Stimulated activated CD8-positive, alpha-beta memory T cell treated with anti-CD3 and anti-CD28 coated beads, Interleukin-12 subunit alpha, Interleukin-12 subunit beta, amount 100 ng/mL, for 1 hour (primary cell): ENCODE results near the gene COBLL1.

Source experiments
- DNase-seq: peaks from one replicate; pipeline ENCODE4 v3.0.0-alpha.2; 2020; ENCODE audit warnings: low read depth

The COBLL1 gene

DNA sequence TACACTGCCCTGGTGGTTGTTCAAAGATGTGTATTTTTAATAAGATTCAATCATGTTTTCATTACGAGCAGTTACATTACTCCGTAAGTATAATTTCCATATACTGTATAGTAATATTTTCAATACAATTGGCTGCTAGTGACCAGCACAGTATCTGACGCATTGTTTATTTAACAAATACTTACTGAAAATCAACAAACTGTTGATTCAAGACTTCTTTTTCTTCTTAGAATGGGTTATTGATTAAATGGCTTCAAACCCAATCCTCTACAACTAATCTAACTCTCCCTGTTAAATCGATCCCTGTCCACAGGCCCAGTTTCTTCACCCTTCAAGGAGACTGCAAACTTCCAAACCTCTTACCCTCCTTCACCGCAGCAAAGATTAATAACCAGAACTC, 18.5 kb downstream of the COBLL1 start:
- no peak for DNase-seq

DNA sequence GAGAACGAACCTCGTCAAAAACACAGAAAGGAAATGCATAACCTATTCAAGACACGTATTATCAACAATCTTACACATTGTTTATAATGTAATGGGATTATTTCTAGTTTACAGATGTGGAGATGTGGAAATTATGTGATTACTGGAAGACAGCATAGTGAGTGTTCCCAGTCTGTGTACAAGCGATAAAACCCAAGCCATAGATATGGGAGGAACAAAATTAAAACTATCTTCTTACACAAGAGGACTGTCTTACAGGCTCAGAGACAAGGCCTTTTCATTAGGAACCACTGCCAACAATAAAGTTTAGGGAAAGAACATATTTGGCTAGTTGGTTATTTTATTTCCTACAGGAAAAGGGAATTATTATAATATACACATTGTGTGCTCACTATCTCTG, 20.3 kb downstream of the COBLL1 start:
- no peak for DNase-seq

DNA sequence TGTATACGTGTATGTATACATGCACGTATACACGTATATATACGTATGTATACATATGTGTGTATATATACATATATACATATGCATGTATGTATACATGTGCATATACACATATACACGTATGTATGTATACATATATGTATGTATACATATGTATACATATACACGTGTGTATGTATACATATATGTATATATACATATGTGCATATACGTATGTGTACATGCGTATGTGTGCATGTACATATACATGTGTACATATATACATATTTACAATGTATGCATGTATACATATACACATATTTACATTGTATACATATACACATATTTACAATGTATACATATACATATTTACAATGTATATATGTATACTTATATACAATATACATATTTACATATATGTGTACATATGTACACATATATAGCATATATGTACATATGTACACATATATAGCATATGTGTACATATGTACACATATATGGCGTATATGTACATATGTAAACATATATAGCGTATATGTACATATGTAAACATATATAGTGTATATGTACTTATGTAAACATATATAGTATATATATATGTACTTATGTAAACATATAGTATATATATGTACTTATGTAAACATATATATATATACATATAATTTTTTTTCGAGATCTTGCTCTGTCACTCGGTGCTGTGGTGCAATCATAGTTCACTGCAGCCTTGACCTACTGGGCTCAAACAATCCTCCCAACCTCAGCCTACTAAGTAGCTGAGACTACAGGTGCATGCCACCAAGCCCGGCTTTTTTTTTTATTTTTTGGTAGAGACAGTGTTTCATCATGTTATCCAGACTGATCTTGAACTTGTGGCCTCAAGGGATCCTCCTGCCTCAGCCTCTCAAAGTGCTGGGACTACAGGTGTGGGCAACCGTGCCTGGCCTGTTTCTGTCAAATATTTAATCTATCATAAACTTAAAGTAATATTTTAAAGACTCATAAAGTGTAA, 23.2 kb downstream of the COBLL1 start:
- no peak for DNase-seq

DNA sequence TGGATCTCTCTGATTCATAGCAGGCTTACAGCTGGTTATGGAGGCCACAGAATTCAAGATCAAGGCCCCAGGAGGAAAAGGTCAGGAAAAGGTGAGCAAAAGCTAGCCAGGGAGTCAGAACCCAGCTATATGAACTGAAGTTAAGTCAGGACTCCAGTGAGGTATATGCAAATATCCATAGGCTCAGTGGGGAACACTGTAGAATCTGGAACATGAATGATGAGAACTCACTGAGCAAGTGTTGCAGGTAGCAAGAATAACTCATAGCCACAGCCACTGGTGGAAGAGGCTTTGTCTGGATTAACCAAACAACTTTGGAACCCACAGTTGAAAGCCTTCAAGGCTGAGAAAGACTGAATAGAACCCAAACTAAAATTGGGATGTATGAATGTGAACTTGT, 24.7 kb downstream of the COBLL1 start:
- DNase-seq = no peak

DNA sequence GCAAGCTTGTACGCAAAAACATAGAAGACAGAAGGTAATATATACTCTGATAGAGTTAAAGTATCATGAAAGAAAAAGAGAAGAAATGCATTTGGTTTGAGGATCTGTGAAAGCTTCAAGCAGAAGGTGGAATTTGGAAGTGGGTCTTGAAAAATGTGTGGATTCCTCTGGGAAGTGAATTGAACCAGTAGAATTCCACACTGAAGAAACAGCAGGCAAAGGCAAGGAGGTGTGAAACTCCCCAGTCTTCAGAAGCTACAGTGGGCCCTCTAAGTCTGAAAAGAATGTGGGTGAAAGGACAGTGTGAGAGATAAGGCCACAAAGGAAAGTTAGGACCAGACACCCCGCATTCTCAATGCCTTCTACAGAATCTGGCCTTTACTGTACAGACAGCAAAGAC, 25.6 kb downstream of the COBLL1 start:
- DNase-seq = no peak

DNA sequence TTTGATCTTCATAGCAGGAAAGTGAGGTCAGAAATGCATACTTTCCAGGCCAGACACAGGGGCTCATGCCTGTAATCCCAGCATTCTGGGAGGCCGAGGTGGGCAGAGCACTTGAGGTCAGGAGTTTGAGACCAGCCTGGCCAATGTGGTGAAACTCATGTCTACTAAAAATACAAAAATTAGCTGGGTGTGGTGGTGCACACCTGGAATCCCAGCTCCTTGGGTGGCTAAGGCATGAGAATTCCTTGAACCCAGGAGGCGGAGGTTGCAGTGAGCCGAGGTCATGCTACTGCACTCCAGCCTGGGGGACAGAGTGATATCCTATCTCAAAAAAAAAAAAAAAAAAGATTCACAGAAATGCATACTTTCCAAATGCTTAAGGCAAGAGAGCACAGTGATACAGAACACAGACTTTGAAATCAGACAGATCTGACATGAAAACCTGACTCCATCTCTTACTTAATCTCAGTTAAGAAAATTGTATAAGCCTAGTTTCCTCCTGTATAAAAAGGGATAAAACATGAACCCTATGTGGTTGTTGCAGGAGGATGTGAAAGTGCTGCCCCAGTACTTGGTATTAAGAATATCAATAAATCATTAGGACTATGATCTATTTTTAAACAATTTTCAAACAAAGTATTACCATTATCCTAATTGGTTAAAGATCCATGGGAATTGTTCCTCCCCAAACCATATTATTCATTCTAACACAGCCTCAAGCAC, 26.4 kb downstream of the COBLL1 start:
- no peak for DNase-seq

DNA sequence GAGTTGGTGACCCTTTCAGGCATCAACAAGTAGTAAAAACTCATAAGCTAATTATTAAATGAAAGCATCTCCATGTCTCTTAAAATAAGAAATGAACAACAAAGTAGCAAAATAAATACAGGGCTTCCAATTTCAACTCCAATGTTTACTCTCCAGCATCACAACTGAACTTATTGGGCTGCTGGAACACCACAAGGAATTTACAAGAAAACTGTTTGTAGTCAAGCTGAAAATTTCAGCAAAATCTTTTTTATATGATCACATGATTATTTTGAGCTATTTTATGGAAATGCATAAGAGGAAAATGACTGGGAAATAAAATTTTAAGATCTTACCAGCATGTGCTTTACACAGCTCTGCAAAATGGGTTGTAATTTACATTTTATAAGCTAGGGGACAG, 28.1 kb downstream of the COBLL1 start:
- DNase-seq = no peak

DNA sequence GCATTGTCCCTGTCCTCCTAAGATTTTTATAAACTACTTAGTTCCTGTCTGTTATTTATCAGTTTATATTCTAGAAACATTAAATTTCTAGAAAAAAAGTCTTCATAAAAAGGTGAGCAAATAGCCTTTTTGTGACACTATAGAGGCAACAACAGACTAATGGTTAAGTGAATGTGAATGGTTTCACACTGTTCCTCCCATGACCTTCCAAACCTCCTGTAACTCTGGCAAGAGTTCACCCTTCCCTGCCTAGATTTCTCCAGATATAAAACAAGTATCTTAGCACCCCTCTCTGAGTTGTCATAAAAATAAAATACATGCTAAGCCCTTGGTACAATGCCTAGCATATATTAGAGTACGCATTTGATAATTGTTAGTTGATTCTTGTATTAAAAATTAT, 29.2 kb downstream of the COBLL1 start:
- DNase-seq = no peak

DNA sequence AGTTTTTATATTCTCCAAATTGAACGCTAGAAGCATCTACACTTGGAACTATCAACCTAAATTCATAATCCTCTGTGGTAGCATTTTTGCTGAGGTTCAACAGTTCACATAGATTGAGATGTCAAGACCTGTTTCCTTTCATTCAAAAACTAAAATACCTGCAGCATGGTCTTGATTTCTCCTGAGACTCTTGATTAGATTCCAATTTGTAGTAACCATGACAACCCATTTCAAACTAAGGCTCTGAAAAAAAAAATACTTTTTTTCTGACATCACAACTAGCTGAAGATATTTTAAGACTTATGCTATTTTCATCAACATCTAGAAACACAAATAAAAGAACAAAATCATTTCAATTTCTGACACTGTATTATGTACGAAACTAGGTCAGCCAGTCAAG, 29.8 kb downstream of the COBLL1 start:
- DNase-seq = no peak

DNA sequence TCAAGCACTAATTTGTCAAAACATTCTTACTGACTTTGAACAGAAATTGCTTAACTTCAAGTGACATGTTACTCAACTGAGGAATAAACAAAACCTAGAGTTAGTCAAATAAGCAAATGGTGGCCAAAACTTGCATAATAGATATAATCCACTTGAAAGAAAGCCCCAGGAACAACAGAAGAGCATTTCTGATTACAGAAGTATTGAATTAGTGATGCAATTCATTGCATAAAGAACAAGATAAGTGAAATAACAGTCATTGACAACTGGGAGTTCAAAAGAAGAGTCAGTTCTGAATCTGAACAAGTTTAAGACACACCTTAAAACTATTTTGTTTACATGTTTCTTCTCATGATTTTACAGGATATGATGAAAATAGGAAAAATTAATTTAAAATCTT, 30.8 kb downstream of the COBLL1 start:
- no peak for DNase-seq

DNA sequence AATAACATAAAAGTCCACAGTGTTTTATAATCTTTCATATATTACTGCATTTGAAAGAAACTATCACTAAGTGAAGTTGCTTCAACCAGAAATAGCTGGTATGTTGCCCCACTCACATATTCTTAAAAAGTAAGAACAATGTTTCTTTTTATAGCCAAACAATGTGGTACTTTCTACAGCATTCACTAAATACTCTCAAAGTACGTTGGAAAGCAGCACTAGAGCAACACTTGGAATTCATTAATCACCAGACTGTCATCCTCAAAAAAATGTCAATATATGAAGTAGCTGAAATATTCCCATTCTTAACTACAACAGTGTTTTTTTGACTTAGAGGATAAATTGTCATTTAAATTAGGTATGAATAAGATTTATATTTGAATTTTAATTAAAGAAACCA, 32.8 kb downstream of the COBLL1 start:
- DNase-seq = no peak

DNA sequence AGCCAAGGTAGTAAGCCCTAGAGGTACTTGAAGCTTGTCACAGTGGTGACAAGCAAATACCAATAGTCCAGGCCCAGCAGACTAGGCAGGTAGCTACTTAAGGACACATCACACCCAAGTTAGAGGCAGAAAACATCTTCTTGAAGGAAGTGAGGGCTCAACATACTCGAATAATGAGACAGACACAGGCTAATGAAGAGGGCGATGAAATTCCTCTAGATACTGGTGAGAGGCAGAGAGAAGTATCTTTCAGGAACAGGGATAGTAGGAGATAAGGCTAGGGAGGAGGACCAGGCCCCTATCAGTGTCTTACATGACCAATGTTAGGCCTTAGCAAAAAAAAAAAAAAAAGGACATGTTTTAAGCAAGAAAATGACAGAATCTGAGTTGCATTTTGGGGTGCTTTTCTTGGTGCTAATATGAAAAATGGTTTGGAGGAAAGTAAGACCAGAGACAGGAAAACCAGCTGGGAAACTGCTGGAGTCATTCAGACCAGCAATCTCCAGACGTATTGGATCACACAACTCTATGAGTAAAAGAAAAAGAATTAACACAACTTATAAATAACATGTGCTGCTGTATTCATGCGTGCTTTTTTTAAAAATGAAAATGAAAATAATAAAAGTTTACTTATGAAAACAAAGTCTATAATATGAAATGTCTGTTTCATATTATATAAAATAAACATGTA, 37.7 kb downstream of the COBLL1 start:
- DNase-seq = no peak

DNA sequence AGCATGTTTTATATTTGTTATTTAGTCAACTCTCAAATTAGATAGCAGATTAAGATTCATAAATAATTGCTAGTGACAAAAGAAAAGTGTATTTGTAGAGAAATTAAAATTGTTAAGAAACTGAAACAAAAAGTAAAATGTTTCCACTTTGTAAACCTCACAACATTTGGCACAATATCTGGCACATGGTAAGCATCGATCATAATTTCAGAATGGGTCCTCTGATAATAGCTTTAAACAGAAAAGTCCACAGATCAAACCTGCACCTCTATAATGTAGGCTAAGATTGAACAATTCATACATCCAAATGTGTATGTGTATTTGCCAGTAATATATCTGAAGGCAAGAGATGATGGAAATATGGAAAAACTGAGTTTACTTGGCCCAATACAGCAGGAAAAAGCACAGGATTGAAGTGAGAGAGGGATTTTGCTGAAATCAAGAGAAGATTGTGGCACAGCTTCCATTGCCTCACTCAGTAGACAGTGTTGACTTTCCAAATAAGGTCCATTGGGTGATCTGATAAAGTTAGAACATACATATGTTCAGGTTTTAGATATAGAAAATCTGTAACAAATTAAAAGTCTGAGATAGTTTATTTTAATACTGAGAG, 39.4 kb downstream of the COBLL1 start:
- DNase-seq = no peak

DNA sequence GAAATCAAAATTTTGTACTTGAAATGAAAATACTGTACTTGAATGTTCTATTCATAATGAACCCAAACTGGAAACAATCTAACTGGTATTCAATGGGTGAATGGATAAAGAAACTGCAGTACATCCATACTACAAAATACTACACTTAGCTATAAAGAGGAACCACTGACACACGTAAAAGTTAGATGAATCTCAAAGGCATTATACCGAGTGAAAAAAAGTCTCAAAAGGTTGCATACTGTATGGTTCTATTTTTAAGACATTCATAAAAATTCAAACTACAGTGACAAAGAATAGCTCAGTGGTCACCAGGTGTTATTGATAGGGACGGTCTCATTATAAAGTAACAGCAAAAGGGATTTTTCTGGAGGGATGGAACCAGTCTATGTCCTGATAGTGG, 41.1 kb downstream of the COBLL1 start:
- no peak for DNase-seq

DNA sequence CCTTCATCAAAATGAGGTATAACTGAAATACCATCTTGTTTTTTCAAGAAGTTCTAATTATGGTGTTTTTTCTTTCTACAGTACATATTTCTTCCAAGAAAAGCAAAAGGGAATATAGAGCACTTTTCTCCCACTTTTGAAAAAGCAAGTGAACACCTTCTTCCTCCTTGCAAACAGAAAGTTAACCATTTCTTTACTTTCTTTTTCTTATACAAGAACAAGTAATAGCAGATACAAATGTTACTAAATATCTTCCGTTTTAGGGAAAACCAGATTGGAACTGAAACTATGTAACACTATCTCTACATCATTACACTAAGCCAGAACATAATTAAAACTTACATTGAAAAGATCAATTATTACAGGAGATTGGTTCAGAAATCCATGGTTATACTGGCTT, 44.0 kb downstream of the COBLL1 start:
- no peak for DNase-seq

DNA sequence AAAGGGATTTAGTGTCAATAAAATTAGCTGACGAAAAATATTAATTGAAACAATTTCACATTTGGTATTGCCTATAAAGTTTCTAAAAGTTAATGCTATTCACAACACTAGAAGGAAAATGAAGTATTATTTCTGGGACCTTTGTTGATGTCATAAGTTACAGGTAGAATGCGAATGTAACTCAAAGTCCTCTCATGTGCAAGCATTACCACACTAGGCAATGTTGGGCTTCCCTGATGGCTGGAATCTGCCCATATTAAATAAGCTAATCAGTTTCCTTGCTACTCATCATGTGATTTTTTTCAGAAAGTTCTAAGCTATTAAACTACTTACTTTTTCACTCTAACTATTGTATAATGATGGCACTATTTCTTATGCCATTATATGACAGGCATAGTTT, 44.6 kb downstream of the COBLL1 start:
- no peak for DNase-seq

DNA sequence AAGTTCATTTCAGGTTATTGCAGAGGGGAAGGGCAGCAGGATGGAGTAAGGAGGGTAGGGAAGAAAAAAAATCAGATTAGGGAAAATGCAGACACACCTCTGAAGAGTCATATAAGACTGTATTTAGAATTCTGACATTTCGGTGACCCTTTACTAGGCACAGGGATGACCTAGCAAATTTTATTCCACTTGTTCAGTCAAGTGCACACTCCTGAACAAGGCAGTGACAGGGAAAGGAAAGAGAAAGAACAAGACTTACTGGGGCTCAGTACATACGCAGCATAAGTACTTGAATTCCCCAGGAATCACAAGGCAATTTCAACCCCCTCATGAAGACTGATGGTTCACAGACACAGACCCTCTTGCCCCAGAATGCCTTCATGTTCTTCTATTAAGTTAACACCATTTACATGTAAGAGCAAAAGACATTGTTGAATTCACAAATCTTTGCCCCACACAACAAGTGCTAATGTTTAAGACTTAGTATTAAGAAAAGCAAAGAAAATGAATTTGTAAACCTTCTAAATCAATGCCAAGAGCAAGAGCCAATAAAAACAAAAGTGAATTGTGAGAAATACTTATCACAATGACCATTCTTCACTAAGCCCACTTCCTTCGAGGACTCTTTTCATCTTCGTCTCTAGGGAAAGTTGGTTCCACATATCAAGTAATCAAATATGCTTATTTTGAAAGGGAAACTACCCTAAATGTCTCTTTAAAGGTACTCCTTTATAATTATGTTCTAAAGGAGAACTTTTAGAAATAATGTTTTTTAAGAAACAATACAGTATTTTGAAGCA, 47.0 kb downstream of the COBLL1 start:
- DNase-seq = no peak

DNA sequence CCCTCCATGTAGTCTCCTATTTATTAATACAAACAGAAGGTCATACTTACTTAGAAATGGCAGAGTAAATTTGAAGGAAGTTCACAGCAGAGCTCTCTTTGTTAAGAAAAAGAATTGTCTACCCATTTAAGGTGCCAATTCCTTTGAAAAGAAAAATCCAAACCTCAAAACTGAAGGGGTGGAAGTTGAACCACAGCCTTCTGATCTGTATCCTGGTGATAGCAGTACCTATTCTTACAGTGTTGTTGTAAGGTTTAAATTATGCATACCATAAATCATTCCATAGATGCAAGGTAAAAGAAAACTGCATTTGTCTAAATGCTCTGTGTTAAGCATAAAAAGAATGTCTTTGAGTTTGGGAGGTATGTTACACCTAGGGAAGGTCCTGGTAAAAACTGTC, 47.6 kb downstream of the COBLL1 start:
- no peak for DNase-seq

DNA sequence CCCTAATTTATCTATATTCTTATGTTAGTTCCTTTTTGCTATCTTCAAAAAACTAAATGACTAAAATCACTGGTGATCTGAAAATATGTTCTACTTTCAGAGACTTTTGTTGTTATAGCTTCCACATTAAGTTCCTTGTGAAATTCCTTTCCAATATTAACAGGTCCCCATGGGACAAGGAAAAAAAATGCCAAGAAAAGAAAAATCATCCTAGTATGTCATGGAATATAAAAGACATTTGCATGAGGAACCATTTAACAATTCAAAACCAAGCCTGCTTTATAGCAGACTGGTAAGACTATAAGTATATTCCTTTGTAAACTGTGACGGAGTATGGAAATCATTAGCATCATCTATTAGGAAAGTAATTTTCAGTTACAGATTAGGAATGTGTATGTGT, 48.1 kb downstream of the COBLL1 start:
- no peak for DNase-seq

DNA sequence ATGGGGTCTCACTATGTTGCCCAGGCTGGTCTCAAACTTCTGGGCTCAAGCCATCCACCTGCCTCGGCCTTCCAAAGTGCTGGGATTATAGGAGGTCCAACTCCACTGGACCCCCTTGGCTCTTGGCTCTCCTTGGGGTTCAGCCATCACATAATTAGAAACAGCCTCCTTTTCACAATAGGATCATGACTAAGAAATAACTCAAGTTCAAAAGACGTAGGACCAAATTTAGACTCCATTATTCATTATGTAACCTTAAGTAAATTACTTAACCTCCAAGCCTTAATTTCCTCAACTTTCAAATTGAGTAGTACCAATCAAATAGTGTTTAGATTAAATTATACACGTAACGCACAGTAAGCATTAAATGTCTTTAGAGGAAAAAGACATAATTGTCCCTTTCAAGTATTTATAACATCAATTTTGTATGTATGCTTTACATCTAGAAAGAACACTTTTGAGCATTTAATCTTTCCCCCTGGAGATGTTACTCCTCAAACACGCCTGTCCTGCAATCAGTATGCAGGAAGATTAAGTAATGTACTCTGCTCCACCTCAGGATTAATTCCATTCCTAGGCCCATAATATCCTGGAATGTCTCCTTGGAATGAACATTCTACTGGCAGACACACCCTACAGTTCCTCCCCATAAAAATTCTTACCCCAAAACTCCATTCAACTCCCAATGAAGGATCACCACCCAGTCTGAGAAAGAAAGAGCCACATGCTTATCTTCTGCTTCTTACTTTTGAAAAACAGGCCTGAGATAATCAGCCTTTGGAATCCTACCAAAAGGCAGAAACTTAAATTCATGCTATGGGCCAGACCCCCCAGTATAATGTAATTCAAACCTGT, 49.1 kb downstream of the COBLL1 start:
- DNase-seq = no peak

DNA sequence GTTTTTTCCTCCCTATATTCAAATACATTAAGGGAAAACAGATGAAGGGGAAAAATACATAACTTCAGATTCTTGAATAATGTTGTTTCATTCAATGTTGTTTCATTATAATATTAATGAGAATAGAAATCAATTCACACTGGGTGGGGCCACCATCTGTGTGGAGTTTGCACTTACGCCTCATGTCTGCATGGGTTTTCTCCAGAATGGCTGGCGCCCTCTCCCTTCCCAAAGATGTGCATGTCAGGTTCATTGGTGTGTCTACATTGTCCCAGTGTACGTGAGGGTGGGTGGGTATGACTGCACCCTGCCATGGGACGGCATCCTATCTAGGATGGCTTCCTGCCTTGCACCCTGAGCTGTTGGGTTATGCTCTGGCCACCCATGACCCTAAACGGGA, 51.7 kb downstream of the COBLL1 start:
- DNase-seq = no peak
